Effector memory CD4-positive, alpha-beta T cell (primary cell): Measurements from ENCODE around the gene XRCC3.
"Not testable (repeated sequence)": the region's sequence is repeated elsewhere in the genome, so short reads cannot be mapped to it uniquely, and the experiment has no call there.

ENCODE experiments used
- DNase-seq, 3 donors: peaks; one replicate each; pipeline ENCODE4 v3.0.0-alpha.2; 2020
- H3K27ac ChIP-seq: 2 replicates; pipeline ENCODE4 v1.7.0; 2013; ENCODE audit warnings: mild to moderate bottlenecking, low read length, moderate library complexity; ENCODE audit not compliant: insufficient read depth, poor library complexity, severe bottlenecking
- H3K27me3 ChIP-seq: replicated peaks from 2 replicates; pipeline ENCODE4 v1.7.0; 2013; ENCODE audit warnings: mild to moderate bottlenecking, low read length; ENCODE audit not compliant: insufficient read depth, control insufficient read depth, poor library complexity, severe bottlenecking
- H3K36me3 ChIP-seq: 2 replicates; pipeline ENCODE4 v1.7.0; 2013; ENCODE audit warnings: mild to moderate bottlenecking, low read length, moderate library complexity; ENCODE audit not compliant: control insufficient read depth, insufficient read depth
- H3K4me1 ChIP-seq: 2 replicates; pipeline ENCODE4 v1.7.0; 2013; ENCODE audit warnings: low read length, mild to moderate bottlenecking; ENCODE audit not compliant: control insufficient read depth, insufficient read depth, poor library complexity, severe bottlenecking
- H3K4me3 ChIP-seq: 2 replicates; pipeline ENCODE4 v1.7.0; 2013; ENCODE audit warnings: low read length, low read depth, mild to moderate bottlenecking; ENCODE audit not compliant: insufficient read depth, poor library complexity, severe bottlenecking
- H3K9me3 ChIP-seq: 2 replicates; pipeline ENCODE4 v1.7.0; 2013; ENCODE audit warnings: mild to moderate bottlenecking, low read length, moderate library complexity; ENCODE audit not compliant: control insufficient read depth

Gene XRCC3

GRCh38 chr14:103695296-103696069 is 19.8 kb downstream of the XRCC3 start:
- Histone ChIP-seq H3K27ac (no peak overlapping the region), H3K36me3 (peaks cover 53% of the 10 kb centered on the region), H3K9me3 (no peaks in the 10 kb centered on the region), H3K4me3 (no peak overlapping the region), H3K27me3 (no peaks in the 10 kb centered on the region), H3K4me1 (no peaks in the 10 kb centered on the region)
- DNase-seq = no peak

- no peaks in the 10 kb centered on the region for H3K4me1 ChIP-seq
- no peak overlapping the region for H3K4me3 ChIP-seq
- peaks cover 44% of the 10 kb centered on the region for H3K36me3 ChIP-seq
- no peaks in the 10 kb centered on the region for H3K9me3 ChIP-seq
- H3K27ac ChIP-seq = no peak overlapping the region
- DNase-seq = no peak
- no peaks in the 10 kb centered on the region for H3K27me3 ChIP-seq
Measured at GRCh38 chr14:103694572-103695026, 20.7 kb downstream of the XRCC3 start.

GRCh38 chr14:103693515-103693914 is 21.7 kb downstream of the XRCC3 start:
- no peaks in the 10 kb centered on the region for H3K4me1 ChIP-seq
- H3K9me3 ChIP-seq = no peaks in the 10 kb centered on the region
- no peak overlapping the region for H3K27ac ChIP-seq
- H3K4me3 ChIP-seq = no peak overlapping the region
- no peaks in the 10 kb centered on the region for H3K27me3 ChIP-seq
- DNase-seq = no peak
- H3K36me3 ChIP-seq = peaks cover 37% of the 10 kb centered on the region

- no peak for DNase-seq
- Histone ChIP-seq H3K27ac (no peak overlapping the region), H3K9me3 (no peaks in the 10 kb centered on the region), H3K4me1 (no peaks in the 10 kb centered on the region), H3K4me3 (no peak overlapping the region), H3K27me3 (no peaks in the 10 kb centered on the region), H3K36me3 (peaks cover 30% of the 10 kb centered on the region)
Measured at GRCh38 chr14:103692871-103693270, 22.4 kb downstream of the XRCC3 start.

GRCh38 chr14:103692159-103692558 is 23.1 kb downstream of the XRCC3 start:
- DNase-seq = no peak
- Histone ChIP-seq H3K36me3 (peaks cover 27% of the 10 kb centered on the region), H3K4me1 (no peaks in the 10 kb centered on the region), H3K9me3 (no peaks in the 10 kb centered on the region), H3K27ac (no peak overlapping the region), H3K27me3 (no peaks in the 10 kb centered on the region), H3K4me3 (no peak overlapping the region)

GRCh38 chr14:103691655-103692054 is 23.6 kb downstream of the XRCC3 start:
- not testable (repeated sequence) for H3K4me1 ChIP-seq, H3K4me3 ChIP-seq, H3K9me3 ChIP-seq, H3K27me3 ChIP-seq, DNase-seq, H3K27ac ChIP-seq
- peaks cover 32% of the 10 kb centered on the region for H3K36me3 ChIP-seq

- Histone ChIP-seq H3K4me1 (no peaks in the 10 kb centered on the region), H3K4me3 (no peak overlapping the region), H3K9me3 (no peaks in the 10 kb centered on the region), H3K36me3 (peaks cover 45% of the 10 kb centered on the region), H3K27me3 (no peaks in the 10 kb centered on the region), H3K27ac (no peak overlapping the region)
- no peak for DNase-seq
Measured at GRCh38 chr14:103690332-103690731, 24.9 kb downstream of the XRCC3 start.

GRCh38 chr14:103688906-103689902 is 26.0 kb downstream of the XRCC3 start:
- peaks cover 51% of the 10 kb centered on the region for H3K36me3 ChIP-seq

GRCh38 chr14:103688441-103688840 is 26.8 kb downstream of the XRCC3 start:
- Histone ChIP-seq H3K36me3 (peaks cover 47% of the 10 kb centered on the region), H3K27ac (no peak overlapping the region)

More at GRCh38 chr14:103688906-103689902, 26.0 kb downstream of the XRCC3 start:
- Histone ChIP-seq H3K4me3 (no peak overlapping the region), H3K27me3 (no peaks in the 10 kb centered on the region), H3K27ac (no peak overlapping the region), H3K4me1 (no peaks in the 10 kb centered on the region), H3K9me3 (no peaks in the 10 kb centered on the region)
- no peak for DNase-seq

GRCh38 chr14:103687712-103688111 is 27.5 kb downstream of the XRCC3 start:
- no peak overlapping the region for H3K27ac ChIP-seq
- H3K4me1 ChIP-seq = no peaks in the 10 kb centered on the region
- H3K36me3 ChIP-seq = peaks cover 47% of the 10 kb centered on the region
- no peaks in the 10 kb centered on the region for H3K27me3 ChIP-seq
- DNase-seq = no peak
- H3K9me3 ChIP-seq = no peaks in the 10 kb centered on the region
- H3K4me3 ChIP-seq = no peak overlapping the region

More at GRCh38 chr14:103688441-103688840, 26.8 kb downstream of the XRCC3 start:
- H3K4me3 ChIP-seq = no peak overlapping the region
- no peaks in the 10 kb centered on the region for H3K4me1 ChIP-seq
- no peaks in the 10 kb centered on the region for H3K9me3 ChIP-seq
- DNase-seq = no peak
- no peaks in the 10 kb centered on the region for H3K27me3 ChIP-seq
